Keratinocyte (primary cell): Measurements from ENCODE around the gene FLAD1.

ENCODE experiments used
- EZH2 ChIP-seq: IDR thresholded peaks from one replicate; pipeline ENCODE4 v1.6.1; 2012; ENCODE audit warnings: inconsistent platforms, mild to moderate bottlenecking, low read length, moderate library complexity
- TF ChIP-seq, protein P1 (sequence below), 3 experiments: IDR thresholded peaks in 1 of 3; conservative IDR thresholded peaks in 1 of 3; optimal IDR thresholded peaks in 1 of 3; 2 replicates in 2 of 3; 3 replicates in 1 of 3; pipeline versions ENCODE3 to v1.5.1; 2011; ENCODE audit warnings: low read length in 3 of 3, mild to moderate bottlenecking in 3 of 3, moderate library complexity in 2 of 3, control low read depth in 1 of 3, inconsistent platforms in 1 of 3; ENCODE audit not compliant: insufficient read depth in 2 of 3; ENCODE audit errors: extremely low read depth in 1 of 3

DNA sequence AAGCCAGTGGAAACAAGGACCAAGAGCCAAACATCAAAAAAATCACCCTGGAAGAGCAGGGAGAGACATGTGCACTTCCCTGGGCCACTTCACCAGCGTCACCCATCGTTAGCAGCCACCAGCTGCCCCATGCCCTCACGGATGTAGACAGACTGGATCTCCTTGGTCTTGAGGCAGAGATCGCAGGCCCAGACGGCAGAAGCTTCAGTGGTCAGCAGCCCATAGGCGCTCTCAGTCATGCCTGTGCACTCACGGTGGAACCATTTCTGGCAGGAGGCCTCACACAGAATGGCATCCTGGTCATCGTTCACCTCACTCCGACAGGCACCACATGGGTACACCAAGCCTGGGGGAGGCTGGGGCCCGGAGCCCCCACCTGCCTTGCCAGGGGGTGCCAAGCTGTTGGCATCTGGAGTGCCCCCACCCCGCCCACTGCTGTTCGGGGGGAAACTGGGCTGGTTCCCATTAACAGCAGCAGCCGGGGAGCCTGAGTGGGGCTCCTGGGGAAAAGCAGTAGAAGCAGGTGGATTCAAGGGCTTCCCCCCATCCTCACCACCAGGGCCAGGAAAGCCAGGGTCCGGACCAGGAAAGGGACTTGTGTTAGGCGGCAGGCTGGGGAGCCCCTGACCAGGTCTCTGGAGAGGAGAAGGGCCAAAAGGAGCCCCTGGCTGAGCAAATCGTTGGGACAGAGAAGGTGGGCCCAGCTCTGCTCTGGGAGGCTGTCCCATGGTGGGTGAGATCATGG is 24.3 kb upstream of the FLAD1 start:
- TF ChIP-seq, protein P1, sequence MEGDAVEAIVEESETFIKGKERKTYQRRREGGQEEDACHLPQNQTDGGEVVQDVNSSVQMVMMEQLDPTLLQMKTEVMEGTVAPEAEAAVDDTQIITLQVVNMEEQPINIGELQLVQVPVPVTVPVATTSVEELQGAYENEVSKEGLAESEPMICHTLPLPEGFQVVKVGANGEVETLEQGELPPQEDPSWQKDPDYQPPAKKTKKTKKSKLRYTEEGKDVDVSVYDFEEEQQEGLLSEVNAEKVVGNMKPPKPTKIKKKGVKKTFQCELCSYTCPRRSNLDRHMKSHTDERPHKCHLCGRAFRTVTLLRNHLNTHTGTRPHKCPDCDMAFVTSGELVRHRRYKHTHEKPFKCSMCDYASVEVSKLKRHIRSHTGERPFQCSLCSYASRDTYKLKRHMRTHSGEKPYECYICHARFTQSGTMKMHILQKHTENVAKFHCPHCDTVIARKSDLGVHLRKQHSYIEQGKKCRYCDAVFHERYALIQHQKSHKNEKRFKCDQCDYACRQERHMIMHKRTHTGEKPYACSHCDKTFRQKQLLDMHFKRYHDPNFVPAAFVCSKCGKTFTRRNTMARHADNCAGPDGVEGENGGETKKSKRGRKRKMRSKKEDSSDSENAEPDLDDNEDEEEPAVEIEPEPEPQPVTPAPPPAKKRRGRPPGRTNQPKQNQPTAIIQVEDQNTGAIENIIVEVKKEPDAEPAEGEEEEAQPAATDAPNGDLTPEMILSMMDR (optimal IDR thresholded peaks at IDR 0.05 in 1 of 3, IDR thresholded peaks at IDR 0.05 in 1 of 3, conservative IDR thresholded peaks at IDR 0.05 in 1 of 3; ENCODE audit: extremely low read depth in 1 of 3, insufficient read depth in 2 of 3, low read length in 3 of 3), result no peak
- TF ChIP-seq EZH2, result no peak
